Stimulated activated CD8-positive, alpha-beta memory T cell treated with anti-CD3 and anti-CD28 coated beads, Interleukin-7, amount 100 ng/mL, for 4 hours (primary cell): Measurements from ENCODE around the gene NCBP1.
"Not testable (repeated sequence)": the region's sequence is repeated elsewhere in the genome, so short reads cannot be mapped to it uniquely, and the experiment has no call there.

ENCODE experiments used
- DNase-seq, 2 donors: peaks; one replicate each; pipeline ENCODE4 v3.0.0-alpha.2; 2020; ENCODE audit warnings: low read depth in 2 of 2

Gene NCBP1, protein sequence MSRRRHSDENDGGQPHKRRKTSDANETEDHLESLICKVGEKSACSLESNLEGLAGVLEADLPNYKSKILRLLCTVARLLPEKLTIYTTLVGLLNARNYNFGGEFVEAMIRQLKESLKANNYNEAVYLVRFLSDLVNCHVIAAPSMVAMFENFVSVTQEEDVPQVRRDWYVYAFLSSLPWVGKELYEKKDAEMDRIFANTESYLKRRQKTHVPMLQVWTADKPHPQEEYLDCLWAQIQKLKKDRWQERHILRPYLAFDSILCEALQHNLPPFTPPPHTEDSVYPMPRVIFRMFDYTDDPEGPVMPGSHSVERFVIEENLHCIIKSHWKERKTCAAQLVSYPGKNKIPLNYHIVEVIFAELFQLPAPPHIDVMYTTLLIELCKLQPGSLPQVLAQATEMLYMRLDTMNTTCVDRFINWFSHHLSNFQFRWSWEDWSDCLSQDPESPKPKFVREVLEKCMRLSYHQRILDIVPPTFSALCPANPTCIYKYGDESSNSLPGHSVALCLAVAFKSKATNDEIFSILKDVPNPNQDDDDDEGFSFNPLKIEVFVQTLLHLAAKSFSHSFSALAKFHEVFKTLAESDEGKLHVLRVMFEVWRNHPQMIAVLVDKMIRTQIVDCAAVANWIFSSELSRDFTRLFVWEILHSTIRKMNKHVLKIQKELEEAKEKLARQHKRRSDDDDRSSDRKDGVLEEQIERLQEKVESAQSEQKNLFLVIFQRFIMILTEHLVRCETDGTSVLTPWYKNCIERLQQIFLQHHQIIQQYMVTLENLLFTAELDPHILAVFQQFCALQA

DNA sequence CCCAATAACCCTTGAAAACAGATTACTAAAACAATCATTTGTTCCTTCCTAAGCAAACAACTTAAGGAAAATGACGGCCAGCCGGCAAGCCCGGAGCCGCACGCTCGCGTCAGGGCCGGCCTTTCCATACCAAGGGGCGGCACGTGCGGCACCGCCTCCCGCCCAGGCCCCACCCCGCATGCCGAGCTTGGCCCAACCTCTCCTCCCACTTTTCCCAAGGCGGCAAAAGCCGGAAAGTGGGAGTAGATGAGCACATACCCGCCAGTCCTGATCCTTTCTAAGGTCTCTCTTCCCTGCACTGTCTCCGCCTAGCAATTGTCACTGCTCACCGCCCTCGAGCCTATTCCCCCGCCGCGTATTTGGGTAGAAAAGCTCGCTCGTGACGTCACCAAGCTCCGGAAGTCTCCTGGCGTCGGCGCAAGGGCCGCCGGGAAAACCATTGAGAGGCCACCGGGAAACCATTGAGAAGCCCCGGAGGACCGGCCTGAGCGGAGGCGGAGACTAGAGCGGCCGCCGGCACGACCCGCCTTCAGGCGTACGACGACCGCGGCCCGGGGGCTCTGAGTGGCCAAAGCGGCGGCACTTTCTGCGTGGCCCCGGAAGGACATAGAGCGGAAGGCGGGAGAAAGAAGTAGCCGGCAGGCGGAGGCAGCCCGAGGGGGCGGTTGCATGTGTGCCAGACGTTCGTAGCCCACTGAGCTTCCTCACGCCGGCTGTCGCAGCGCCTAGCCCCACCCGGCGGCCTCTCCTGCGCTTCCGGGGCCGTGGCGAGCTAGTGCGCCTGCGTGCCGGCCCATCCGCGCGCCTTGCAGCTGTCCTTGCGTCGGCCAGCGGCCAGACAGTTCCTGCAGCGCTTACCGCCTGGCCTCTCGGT lies at the start of gene NCBP1, which contains the start of gene TSTD2:
TSS of gene NCBP1 (plus strand) at position 837 of the 874 bp plus-strand sequence. CDS start 61 bp downstream, outside the sequence.
TSS of gene TSTD2 (minus strand) at position 384 of the 874 bp plus-strand sequence. CDS start 5,806 bp downstream, outside the sequence.
- peak; percentile 90 to 93 for DNase-seq

DNA sequence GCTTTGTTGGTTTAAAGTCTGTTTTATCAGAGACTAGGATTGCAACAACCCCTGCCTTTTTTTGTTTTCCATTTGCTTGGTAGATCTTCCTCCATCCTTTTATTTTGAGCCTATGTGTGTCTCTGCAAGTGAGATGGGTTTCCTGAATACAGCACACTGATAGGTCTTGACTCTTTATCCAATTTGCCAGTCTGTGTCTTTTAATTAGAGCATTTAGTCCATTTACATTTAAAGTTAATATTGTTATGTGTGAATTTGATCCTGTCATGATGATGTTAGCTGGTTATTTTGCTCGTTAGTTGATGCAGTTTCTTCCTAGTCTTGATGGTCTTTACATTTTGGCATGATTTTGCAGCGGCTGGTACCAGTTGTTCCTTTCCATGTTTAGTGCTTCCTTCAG lies 48.8 kb upstream of the NCBP1 start:
- not testable (repeated sequence) for DNase-seq

GRCh38 chr9:97586909-97587308 lies 46.7 kb upstream of the NCBP1 start:
- not testable (repeated sequence) for DNase-seq

DNA sequence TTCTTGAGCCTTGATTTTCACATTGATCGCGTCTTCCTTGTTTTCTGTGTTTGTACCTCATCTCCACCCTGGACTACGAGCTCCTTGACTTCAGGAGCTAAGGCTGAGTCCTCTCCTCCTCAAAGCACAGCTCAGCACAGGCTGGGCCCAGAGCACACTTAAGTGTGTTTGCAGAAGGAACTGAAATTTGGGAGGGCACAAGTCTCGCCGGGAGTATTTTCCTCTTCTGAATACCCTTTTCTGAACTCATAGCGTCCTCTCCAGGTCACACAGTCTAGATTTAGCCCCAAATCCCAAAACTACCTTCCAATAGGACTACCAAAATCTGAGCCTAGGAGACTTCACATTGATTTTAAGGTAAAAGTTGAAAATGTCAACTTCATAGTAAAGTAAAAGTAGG lies 42.1 kb upstream of the NCBP1 start:
- DNase-seq: no peak

GRCh38 chr9:97592126-97592525 lies 41.5 kb upstream of the NCBP1 start:
- DNase-seq: no peak

DNA sequence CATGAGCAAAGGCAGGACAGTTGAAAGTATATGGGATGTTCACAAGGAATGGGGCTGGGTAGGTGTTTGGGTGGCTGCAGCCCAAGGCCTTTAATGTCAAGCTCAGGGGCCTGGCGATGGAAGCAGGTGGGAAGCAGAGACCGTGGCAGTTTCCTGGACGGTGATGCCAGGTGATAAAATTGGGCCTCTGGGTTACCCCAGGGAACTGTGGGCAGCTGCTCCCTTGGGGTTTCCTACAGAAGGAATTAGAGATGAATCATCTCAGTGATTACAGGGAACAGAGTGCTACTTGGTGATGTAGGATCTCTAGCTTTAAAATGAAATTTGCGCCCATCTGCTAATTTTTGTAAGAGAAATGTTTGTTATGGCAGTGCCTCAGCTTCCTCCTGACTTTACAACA lies 39.7 kb upstream of the NCBP1 start:
- no peak for DNase-seq

GRCh38 chr9:97594381-97594921 lies 39.2 kb upstream of the NCBP1 start:
- DNase-seq: no peak

DNA sequence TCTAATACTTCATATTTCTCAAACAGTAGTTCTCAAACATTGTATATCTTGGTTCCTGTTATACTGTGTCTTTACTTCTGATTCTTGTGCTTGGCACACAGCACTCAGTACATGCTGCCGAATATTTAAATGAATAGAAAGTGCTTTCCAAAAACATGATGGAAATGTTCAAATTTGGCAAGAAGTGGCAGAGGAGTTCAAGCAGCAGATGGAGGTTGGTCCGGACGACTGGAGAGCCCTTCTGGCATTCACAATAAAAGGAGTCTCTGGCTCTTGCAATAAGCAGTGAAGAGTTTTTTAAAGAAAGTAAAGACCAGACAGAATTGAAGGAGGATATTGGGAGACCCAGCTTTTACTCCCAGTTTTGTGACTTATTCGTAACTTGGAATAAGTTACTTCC lies 36.7 kb upstream of the NCBP1 start:
- no peak for DNase-seq

- DNase-seq: peak; percentile 37 to 47
These were observed 34.9 kb upstream of the NCBP1 start for GRCh38 chr9:97598461-97599288.

GRCh38 chr9:97599314-97599846 lies 34.2 kb upstream of the NCBP1 start:
- DNase-seq: no peak

DNA sequence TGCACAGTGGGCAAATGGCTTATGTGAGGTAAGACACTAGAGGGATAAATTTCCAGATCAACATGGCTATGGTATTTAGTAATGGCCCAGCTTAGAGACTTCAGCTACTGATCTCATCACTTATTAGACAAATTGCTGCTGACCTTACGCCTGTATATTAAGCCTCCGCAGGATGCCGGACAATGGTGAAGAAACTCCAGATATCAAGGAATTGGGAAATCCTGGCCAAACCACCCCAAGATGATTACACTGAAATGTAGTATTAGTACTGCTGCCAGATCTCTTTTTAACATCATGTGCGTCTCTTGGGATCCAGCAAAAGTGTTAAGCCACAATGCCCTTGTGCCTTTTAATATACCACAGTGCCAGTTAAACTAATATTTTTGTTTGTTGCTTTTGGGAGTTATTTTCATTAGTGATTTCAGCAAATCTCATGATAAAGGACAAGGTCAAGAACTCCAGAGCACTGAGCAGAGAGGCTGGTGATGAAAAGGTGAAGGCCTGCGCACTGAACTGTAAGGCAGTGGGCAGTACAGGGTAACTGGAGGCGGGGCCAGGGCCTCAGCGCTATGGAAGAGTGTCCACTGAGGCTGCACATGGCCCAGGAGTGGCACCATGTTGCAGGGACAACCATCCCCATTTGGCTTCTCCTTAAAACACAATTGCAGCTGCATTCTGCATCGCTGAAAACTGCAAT lies 32.9 kb upstream of the NCBP1 start:
- DNase-seq: no peak

GRCh38 chr9:97601228-97601898 lies 32.3 kb upstream of the NCBP1 start:
- no peak for DNase-seq

DNA sequence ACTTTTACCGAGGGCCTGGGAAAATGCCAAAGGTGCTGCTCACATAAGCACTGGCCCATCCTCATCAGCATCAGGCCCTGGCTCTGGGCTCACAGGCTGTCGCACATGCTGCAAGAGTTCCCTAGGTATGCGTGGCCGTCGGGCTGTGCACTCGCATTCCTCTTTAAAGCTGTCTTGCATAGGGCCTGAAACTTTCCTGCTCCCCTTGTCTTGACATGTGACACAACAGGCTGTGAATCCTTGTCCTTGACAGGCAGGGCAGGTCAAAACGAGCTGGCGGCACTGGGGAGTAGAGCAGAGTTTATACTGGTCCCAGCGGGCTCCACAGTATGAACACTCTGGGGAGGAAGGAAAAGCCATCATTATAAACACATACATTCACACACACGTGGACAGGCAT lies 31.2 kb upstream of the NCBP1 start:
- DNase-seq: no peak

DNA sequence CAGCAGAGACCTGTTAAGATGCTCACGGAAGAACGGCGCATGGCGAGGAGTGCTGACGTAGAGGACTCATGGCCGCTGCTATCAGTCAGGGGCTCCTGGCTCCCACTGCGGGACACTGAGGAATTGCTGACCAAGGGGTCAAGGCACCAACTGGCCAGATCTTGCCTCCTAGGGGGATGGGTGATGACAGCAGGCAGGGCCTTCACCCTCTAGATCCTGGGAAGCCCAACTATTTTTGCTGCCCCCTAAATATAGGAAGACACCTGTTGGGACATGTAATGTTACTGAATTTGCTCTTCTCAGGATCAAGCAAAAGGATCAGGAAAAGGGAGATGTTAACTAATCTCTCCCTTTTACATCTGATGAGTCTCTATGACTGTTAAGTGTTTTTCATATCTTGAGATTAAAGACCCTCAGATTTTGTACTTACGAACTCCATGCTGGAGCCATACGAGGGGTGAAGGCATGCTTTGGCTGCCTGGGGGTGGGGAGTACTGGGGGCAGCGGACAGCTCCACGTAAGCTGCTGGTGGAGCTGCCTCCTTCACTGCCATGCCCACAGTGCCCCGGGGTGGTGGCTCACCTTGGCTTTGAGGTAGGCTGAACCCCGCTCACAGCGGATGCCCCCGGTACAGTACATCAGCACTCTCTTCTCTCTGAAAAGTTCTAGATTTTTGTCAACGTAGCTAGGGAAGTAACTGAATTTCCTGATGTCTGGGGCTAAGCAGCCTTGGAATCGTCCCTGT lies 28.5 kb upstream of the NCBP1 start:
- DNase-seq: no peak

GRCh38 chr9:97615439-97616072 lies 18.1 kb upstream of the NCBP1 start:
- DNase-seq: peak in 1 of 2 donors; percentile 46

DNA sequence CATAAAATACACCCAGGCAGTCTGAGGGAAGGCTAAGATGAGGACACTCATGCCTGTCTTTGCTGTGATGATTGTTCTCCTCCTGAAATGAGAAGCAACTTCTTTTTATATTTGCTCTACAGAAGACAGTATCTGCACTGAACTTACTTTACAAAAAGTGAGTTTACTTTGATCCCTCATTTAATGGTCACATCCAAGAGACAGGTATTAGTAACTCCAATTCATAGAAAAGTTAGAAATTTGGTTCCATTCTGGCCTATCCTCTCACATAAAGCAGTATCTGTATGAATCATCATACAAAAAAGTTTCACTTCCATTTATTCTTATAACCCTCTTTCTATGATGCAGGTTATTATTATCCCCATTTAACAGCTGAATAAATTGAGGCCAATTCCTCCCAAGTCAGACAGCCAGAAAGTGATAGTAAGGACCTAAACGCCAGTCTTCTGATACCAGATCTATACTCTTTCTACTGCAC lies 15.6 kb upstream of the NCBP1 start:
- DNase-seq: no peak

DNA sequence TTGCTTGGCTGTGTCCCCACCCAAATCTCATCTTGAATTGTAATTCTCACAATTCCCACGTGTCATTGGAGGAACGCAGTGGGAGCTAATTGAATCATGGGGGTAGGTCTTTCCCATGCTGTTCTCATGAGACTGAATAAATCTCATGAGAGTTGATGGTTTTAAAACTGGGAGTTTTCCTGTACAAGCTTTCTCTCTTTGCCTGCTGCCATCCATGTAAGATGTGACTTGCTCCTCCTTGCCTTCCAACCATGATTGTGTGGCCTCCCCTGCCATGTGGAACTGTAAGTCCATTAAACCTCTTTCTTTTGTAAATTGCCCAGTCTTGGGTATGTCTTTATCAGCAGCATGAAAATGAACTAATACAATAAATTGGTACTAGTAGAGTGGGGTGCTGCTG lies 13.6 kb upstream of the NCBP1 start:
- not testable (repeated sequence) for DNase-seq

- not testable (repeated sequence) for DNase-seq
These were observed 11.1 kb upstream of the NCBP1 start for GRCh38 chr9:97622483-97622882.
